HG03108 (cell line): ENCODE measurements around the gene COG8.
"Not testable (repeated sequence)": the region's sequence is repeated elsewhere in the genome, so short reads cannot be mapped to it uniquely, and the experiment has no call there.

Source experiments
- ATAC-seq: cut with Tn5 transposase; IDR thresholded peaks from one replicate; pipeline ENCODE4 v1.9.1; 2021; ENCODE audit warnings: moderate library complexity; ENCODE audit not compliant: unreplicated experiment

The COG8 gene

DNA sequence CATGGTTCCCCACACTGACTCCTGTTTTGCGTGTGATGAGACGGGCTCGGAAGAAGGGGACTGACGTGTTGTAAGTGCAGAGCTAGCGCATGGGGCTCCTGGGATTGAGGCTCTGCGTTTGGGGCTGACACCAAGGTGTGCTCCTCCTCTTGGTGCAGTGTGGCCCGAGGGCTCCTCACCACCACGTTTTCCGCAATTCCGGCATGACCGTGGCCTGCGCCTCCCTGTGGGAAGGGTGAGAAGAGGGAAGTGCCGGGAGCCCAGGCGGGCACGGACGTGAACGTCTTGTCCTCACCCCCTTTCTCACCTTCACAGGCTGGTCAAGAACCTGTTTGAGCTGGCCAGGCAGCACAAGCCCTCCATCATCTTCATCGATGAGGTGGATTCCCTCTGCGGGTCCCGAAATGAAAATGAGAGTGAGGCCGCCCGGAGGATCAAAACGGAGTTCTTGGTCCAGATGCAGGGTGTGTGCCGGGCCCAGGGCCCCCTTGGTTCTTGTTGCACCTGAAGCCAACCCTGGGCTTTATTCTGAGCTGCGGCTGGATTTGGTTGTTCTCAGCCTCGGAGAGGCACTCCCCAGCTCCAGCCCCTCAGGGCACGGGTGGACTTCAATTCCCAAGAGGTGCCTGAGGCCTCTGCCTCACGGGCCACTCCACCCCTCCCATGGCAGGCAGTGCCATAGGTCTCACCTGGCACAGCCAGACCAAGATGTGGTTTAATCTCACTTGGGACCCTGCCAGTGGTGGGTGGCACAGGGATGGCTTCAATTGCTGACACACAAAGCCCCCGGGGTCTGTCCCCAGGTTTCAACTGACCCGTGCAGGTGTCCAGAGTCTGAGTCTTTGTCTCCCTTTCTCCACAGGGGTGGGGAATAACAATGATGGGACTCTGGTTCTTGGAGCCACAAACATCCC is 19.3 kb downstream of the COG8 start:
- no peak for ATAC-seq

DNA sequence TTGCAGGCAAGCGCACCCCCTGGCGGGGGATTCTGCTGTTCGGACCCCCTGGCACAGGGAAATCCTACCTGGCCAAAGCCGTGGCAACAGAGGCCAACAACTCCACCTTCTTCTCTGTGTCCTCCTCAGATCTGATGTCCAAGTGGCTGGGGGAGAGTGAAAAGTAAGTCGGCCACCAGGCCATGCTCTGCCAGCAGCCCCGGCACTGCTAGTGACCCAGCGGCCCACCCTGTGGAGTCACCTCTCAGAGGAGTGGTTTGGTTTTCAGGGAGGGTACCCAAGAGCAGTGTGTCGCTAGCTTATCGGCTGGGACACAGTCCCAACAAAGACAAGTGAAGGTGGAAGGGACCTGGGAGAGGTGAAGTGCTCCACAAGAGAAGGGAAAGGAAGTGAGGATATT is 20.0 kb downstream of the COG8 start:
- ATAC-seq = no peak

DNA sequence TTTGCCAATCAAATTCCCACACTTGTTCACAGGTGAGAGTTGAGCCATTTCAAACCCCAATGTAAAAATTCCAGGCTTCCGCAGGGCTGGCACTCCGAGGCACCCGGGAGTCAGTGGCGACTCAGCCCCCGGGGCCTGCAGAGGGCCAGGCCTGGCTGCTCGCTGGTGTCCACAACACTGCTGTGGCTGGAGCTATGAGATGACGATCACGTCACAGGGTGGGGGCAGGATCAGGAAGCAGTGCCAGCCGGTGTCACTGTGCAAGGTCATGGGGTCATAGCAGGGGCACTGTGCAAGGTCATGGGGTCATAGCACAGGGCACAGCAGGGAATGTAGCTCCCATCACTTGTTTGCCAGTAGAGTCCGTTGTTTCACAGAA is 20.5 kb downstream of the COG8 start:
- no peak for ATAC-seq

DNA sequence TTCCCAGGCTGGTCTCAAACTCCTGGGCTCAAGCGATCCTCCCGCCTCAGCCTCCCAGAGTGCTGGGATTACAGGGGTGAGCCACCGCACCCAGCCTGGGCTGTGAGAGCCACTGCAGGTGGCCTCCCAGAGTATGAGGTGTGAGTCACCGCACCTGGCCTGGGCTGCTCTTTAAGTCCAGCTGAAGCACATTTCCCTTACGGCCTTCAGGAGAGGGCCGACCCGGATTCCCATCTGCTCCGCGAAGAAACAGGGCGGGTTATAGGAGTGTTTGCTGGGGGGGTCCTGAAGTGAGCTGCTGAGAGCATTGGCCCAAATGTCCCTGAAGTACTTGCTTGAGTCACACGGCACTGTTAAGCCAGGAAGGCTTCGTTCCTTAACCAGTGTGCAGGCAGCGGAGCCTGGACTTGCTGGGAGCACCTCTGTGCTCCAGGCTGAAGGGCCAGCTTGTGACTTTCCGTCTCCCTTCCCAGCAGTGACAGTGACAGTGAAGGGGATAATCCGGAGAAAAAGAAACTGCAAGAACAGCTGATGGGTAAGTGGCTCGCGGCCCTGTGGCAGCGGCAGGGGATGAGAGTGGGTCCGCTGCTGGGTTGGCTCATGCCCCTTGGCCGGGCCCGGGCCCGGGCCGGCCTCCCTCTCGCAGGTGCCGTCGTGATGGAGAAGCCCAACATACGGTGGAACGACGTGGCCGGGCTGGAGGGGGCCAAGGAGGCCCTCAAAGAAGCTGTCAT is 21.0 kb downstream of the COG8 start:
- no peak for ATAC-seq

DNA sequence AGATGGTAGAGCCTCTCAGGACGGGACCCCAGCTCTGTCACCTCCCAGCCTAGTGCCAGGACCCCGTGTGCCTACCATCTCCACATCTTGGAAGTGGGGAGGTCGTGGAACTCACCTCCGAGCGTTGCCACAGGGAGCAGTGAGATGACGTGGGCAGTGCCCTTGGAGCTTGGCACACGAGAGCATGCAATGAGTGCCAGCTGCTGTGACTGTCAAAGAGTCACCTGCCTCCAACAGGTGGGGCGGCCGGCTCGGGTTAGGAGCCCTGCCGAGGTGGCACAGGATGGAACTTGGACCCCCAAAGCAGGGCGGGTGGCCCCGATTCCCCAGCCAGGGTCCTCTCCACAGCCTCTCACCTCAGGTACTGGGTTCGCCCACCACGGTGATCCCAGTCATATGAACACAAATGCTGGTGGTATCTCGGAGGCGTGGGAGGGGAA is 22.7 kb downstream of the COG8 start:
- ATAC-seq = no peak

DNA sequence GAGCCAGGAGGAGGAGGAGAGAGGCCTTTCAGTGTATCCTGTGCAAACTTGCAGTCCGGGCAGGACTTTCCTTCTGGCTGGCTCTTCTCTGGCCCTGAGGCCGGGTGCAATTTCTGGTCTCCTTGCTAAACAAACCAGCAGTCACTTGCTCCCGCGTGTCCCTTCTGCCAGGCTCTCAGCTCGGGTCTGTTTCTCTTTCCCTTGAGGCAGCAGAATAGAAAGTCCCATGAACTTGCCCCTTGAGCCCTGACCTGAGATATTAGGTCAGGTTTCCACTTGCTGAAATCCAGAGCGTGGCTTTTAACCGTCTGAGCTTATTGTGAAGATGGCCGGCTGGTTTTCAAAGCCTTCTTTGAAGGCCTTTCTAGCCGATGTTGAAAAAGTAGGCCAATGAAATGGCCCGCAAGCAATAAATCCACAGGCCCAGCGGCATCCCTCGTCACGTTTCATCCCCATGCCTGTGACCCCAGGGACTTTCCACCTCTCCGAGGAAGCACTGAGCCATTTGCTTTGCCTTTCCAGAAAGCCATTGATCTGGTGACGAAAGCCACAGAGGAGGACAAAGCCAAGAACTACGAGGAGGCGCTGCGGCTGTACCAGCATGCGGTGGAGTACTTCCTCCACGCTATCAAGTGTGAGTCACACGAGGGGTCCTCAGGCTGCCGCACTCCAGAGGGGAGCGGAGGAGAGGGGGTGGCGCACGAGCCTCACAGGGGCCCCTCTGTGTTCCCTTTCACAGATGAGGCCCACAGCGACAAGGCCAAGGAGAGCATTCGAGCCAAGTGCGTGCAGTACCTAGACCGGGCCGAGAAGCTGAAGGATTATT is 23.7 kb downstream of the COG8 start:
- no peak for ATAC-seq

DNA sequence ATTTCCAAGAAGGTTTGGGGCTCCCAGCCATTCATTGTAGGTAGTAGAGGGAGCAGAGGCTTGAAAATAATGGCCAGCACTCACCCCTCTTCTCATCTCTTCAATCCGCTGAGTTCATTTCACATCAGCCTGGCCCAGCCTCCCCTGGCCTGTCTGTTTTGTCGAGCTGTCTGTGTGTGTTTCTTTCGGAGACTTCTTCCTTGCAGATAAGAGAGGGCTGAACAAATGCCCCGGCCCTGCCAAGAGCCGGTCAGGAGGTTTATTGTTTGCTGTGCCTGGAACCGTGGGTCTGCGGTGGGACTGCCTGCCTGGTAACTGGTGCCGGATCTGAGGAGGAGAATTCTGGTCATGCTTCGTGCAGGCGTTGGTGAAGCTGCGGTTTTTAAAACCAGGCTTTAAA is 24.8 kb downstream of the COG8 start:
- ATAC-seq = no peak

DNA sequence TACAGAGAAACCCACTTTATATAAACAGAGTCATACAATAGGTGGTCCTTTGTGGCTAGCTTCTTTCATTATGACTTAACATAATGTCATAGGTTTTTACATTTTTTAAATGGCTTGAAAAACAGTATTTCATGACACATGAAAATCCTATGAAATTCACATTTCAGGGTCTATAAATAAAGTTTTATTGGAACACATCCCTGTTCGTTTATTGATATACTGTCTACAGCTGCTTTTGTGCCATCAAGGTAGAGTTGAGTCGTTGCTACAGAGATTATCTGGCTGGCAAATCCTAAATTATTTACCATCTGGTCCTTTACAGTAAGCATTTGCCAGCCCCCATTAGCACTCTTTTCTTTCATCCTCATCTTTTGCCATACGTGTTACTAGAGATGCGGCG is 25.9 kb downstream of the COG8 start:
- no peak for ATAC-seq

DNA sequence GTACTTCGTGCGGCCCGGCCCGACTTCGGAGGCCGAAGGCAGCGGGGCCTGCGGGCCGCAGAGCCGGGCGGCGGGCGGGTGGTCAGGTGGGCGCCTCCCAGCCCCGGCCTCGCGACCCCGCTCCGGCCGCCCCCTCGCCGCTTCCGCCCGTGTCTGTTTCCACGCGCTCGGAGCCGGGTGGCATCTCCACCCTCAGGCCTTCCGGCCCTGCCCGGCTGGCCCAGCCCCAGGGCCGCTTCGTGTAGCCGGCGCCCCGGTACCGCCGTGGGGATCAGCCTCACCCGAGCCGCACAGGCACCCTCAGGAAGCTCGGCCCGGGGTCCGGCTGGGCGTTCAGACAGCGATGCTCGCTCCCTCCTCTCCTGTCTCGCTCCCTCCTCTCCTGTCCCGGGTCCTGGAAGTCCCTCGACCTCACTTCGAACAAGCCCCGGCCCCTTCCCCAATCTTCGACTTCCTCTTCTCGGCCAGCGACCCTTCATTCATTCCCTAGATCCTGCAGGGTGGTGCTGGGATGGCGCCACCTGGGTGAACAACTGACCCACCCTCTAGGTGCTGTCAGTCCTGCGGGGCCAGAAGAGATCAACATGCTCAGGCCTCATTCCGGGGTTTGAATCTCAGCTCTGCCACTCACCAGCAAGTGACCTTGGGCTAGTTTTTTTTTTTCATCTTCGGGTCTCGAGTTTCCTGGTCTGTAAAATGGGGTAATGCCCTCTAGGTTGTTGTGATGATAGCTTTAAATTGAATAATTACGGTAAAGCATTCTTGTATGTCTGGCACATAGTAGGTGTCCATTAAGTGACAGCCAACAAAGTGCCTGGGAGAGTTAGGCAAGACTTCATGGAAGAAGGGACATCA is 27.6 kb downstream of the COG8 start:
- peak; percentile 29 for ATAC-seq

DNA sequence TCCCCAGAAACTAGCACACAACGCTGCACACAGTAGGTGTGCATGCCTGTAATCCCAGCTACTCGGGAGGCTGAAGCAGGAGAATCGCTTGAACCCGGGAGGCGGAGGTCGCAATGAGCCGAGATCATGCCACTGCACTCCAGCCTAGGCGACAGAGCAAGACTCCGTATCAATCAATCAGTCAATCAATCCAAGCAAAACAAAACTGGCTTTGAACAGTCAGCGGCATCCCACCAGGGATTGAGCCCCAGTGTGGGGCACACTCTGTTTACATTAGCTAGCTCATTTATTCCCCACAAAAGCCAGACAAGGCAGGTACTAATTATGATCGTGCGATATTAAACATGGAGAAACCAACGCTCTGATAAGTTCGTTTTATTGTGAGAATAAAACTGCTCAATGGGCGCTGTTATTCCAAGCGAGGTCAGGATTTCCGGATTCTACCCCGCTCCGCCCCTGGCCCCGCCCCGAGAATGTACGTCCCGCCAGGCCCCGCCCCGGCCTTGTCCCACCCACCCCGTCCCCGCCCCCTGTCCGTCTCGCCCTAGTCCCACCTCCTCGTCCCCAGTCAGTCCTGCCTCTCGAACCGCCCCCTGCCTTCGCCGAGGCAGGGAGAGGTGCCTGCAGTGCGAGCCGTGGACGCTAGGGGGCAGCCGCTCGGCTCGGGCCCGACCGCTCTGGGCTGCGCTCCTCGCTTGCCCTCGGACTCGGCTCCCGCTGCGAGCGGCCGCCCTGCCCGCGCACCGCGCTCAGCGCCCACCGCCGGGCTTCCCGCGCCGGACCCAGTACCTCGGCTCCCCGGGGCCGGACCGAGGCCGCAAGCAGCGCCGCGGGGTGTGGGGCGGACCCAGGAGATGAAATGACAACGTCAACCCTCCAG is 28.5 kb downstream of the COG8 start, which contains the start of gene VPS4A:
Gene VPS4A (plus strand): TSS at position 698 of the 880 bp plus-strand sequence. CDS start 162 bp downstream, at position 860.
- ATAC-seq = peak; percentile 96

DNA sequence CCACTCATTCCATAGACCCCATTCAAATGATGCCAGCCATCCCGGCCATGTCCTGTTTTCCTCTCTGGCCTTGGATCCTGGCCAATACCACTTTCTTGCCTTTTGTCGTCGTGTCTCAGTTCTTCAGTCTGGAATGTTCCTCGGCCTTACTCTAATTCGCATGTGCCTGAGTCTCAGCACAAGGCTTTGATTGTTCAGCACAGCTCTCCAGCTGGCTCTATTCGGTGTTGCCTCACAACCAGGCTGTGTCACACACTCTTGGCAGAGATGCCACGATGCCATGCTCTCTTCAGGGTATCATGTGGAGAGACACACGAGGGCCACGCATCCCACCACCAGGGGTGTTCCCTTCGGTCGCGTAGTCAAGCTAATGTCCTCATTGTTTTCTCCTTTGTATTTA is 30.0 kb downstream of the COG8 start:
- no peak for ATAC-seq

DNA sequence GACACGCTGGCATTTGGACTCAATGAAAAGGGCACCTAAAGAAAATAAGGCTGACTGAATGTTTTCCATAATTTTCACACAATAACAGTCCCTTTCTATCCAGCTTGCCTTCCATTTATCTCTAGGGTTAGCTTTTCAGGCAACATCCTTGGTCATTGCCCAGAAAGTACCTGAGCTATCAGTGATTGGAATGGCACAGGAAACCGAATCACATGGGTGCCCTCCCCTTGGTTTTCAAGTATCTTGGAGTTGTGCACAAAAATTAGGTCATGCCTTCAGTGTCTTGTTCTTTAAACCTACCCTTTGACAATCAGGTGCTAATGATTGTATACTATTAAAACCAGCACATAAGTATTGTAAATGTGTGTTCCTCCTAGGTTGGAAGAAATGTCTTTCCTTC is 31.5 kb downstream of the COG8 start:
- no peak for ATAC-seq

DNA sequence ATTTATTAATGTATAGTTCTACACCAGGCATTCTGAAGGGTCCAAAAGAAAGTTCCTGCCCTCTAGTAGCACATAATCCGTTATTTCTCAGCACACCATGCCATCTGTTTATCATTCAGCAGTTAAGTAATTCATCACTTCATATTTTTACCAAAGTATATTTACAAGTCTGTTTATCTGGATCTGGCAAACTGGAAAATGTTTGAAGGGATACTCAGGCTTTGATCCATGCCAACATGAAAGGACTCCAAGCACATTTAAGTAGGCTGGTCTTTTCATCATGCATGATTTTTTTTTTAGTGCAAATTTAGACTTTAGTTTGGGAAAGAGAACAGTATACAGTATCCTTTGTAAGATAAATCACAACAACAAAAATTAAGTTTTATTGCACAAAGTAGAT is 32.3 kb downstream of the COG8 start:
- no peak for ATAC-seq

DNA sequence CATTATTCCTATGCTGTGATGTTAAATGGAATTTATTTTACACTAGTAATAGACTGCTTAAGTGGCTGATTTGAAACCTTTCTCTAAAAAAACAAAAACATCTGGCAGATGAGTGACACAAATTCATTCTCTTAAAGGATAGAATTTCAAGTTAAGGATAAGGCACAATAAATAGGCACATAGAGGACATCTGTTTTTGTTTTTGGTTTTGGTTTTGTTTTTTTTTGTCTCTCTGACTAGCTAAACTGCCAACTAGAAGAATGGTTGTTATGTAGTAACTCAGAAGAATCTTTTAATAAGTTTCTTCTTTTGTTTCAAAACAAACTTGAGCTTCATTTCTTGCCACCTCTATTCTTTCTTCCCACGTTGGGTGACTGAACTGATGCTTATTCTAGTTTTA is 33.3 kb downstream of the COG8 start:
- no peak for ATAC-seq

DNA sequence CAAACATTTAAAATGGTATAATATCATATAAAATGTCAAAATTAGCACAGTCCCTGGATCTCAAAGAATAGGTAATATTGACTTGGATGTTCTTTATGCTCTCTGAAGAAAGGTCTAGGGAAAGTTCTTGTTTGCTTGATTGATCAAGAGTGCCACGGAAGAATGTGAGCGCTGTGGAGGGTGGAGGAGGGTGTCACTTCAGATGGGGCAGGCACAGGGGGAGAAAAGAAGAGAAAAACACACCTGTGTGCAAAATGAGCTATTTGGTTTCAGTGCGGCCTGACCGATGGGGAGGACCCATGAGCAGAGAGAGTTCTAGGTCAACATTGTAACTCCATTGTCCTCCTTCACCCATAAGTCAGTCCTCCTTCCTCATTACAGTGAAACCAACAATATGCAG is 37.1 kb downstream of the COG8 start:
- no peak for ATAC-seq

DNA sequence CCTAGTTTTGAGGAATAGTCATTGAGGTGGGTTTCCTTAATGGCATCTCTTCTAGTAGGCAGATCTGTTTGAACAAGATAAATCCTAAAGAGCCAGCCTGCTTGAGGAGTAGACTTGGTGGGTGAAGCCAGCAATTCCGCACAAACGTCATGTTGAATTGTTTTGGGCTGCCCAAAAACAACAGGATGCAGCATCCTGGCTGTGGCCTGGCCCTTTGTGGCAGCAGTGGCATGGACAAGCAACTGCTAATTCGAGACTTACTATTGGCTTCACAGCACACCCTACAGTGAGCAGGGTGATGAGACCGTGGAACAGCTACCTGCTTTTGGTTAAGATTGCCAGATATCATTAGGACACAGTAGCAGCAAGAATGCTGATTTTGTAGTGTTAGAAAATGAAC is 37.5 kb downstream of the COG8 start:
- ATAC-seq = no peak

DNA sequence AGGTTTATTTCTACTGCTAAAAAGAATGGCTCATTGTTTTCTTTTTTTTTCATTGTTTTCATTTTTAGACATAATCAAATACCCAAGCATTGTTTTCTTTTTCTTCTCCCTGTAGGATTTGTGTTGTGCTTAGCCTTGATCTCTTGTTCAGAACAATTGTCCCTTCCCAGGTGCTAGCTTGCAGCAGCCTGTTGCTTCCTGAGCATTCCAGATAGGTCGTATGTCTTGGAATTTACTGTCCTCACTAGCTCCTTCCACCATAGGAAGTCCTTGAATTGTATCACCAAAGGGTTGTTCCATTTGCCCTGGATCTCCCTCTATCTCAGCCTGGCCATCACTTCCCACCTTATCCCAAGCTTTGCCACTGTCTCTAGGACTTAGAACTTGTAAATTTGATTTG is 38.2 kb downstream of the COG8 start:
- ATAC-seq = no peak

DNA sequence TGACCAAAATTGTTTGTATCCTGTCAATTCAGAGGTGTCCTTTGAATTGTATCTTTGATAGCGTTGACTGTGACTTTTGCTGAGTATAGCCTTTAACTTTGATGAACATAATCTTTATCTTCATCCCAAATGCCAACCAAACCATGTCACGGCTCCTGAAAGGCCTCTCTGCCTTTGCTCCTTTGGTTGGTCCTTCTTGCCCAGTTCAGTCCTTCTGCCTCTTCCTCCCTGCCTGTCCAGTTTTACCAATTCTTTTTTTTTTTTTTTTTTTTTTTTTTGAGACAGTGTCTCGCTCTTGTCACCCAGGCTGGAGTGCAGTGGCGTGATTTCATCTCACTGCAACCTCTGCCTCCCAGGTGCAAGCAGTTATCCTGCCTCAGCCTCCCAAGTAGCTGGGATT is 41.1 kb downstream of the COG8 start:
- ATAC-seq = no peak

DNA sequence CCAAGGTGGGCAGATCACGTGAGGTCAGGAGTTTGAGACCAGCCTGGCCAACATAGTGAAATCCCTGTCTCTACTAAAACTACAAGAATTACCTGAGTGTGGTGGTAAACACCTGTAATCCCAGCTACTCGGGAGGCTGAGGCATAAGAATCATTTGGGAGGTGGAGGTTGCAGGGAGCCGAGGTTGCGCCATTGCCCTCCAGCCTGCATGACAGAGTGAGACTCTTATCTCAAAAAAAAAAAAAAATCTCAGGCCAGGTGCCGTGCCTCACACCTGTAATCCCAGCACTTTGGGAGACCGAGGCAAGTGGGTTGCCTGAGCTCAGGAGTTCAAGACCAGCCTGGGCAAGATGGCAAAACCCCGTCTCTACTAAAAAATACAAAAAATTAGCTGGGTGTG is 42.6 kb downstream of the COG8 start:
- not testable (repeated sequence) for ATAC-seq
